Liver (tissue), 9 donors: ENCODE results near the gene GPRC5A. TPM values are rescaled to one million over a fixed set of nuclear protein-coding genes. Genes with fewer than 3 reads are reported as not detected.

Experiments used
- DNase-seq: peaks from one replicate; pipeline ENCODE4 v3.0.0-alpha.2; 2017; ENCODE audit warnings: low spot score
- H3K27ac ChIP-seq, 2 donors: one replicate each; pipeline ENCODE4 v1.7.0; 2013; ENCODE audit warnings: inconsistent platforms in 2 of 2, low read length in 2 of 2, control low read depth in 1 of 2, low read depth in 1 of 2, mild to moderate bottlenecking in 1 of 2
- H3K27me3 ChIP-seq, 4 donors: one replicate each; pipeline versions ENCODE4 v1.6.1 to v1.7.0; 2013; ENCODE audit warnings: low read length in 3 of 4, inconsistent platforms in 1 of 4, mild to moderate bottlenecking in 1 of 4, moderate library complexity in 1 of 4; ENCODE audit not compliant: control insufficient read depth in 4 of 4, insufficient read depth in 4 of 4
- H3K36me3 ChIP-seq, 4 donors: one replicate each; pipeline versions ENCODE4 v1.6.1 to v1.7.0; 2013; ENCODE audit warnings: low read length in 3 of 4, mild to moderate bottlenecking in 3 of 4, low read depth in 1 of 4, moderate library complexity in 1 of 4; ENCODE audit not compliant: control insufficient read depth in 4 of 4, insufficient read depth in 3 of 4
- H3K4me1 ChIP-seq, 4 donors: one replicate each; pipeline versions ENCODE4 v1.6.1 to v1.7.0; 2013; ENCODE audit warnings: low read length in 3 of 4, mild to moderate bottlenecking in 3 of 4, moderate library complexity in 1 of 4; ENCODE audit not compliant: control insufficient read depth in 4 of 4, insufficient read depth in 4 of 4
- H3K4me3 ChIP-seq, 3 donors: one replicate each; pipeline versions ENCODE4 v1.6.1 to v1.7.0; 2013; ENCODE audit warnings: low read length in 3 of 3, control low read depth in 1 of 3, low read depth in 1 of 3, mild to moderate bottlenecking in 1 of 3
- H3K9ac ChIP-seq, 2 donors: one replicate each; pipeline ENCODE4 v1.7.0; 2013; ENCODE audit warnings: low read length in 2 of 2, mild to moderate bottlenecking in 2 of 2, moderate library complexity in 2 of 2, control low read depth in 1 of 2, low read depth in 1 of 2
- H3K9me3 ChIP-seq, 4 donors: one replicate each; pipeline versions ENCODE4 v1.6.1 to v1.7.0; 2013; ENCODE audit warnings: low read length in 3 of 4; ENCODE audit not compliant: control insufficient read depth in 4 of 4
- EGR1 ChIP-seq, 2 donors: IDR thresholded peaks; 2 replicates each; pipeline ENCODE4 v1.6.1; 2016 to 2018; ENCODE audit warnings: antibody characterized with exemption in 2 of 2, low read depth in 2 of 2
- FOXA1 ChIP-seq: IDR thresholded peaks from 2 replicates; pipeline ENCODE4 v1.6.1; 2016; ENCODE audit warnings: antibody characterized with exemption
- FOXA2 ChIP-seq: IDR thresholded peaks from 2 replicates; pipeline ENCODE4 v1.6.1; 2016; ENCODE audit warnings: antibody characterized with exemption
- HNF4A ChIP-seq, 2 donors: conservative IDR thresholded peaks; 2 replicates each; pipeline ENCODE4 v1.6.1; 2016; ENCODE audit warnings: antibody characterized with exemption in 2 of 2, mild to moderate bottlenecking in 2 of 2
- HNF4G ChIP-seq: IDR thresholded peaks from 2 replicates; pipeline ENCODE4 v1.6.1; 2016; ENCODE audit warnings: antibody characterized with exemption
- JUND ChIP-seq, 2 donors: IDR thresholded peaks; 2 replicates each; pipeline ENCODE4 v1.6.1; 2016; ENCODE audit warnings: antibody characterized with exemption in 2 of 2
- RAD21 ChIP-seq, 2 donors: IDR thresholded peaks; 2 replicates each; pipeline ENCODE4 v1.6.1; 2016; ENCODE audit warnings: antibody characterized with exemption in 2 of 2, mild to moderate bottlenecking in 2 of 2
- RXRA ChIP-seq, 2 donors: IDR thresholded peaks; 2 replicates each; pipeline ENCODE4 v1.6.1; 2017 to 2018; ENCODE audit warnings: antibody characterized with exemption in 2 of 2, mild to moderate bottlenecking in 1 of 2
- TAF1 ChIP-seq: conservative IDR thresholded peaks from 2 replicates; pipeline ENCODE4 v1.6.1; 2016; ENCODE audit warnings: antibody characterized with exemption, mild to moderate bottlenecking
- YY1 ChIP-seq: IDR thresholded peaks from 2 replicates; pipeline ENCODE4 v1.6.1; 2016; ENCODE audit warnings: antibody characterized with exemption, mild to moderate bottlenecking
- WGBS: extraction: QIAGEN DNeasy Blood & Tissue Kit; methylation state at CpG from one replicate; pipeline ENCODE4 v1.1.7; 2013; 5-methylcytosine and 5-hydroxymethylcytosine counted together
- polyA plus RNA-seq, 2 donors: library from polyadenylated mRNA; stranded (reverse) in 1 of 2; unstranded in 1 of 2; fragments of 200-250 nt in 1 of 2; fragments of >200 nt in 1 of 2; fragmentation: Nextera tagmentation in 1 of 2; extraction: Ambion mirVana in 1 of 2; gene quantifications; one replicate each; pipeline versions ENCODE4 v1.2.1 to v1.2.3, GENCODE V29; 2013 to 2015
- total RNA-seq, 2 donors: library from RNA; depleted of rRNA; stranded (reverse); fragments of >200 nt; gene quantifications; one replicate each; pipeline ENCODE4 v1.2.3, GENCODE V29; 2014
- TF ChIP-seq, protein P1 (sequence below): IDR thresholded peaks from 2 replicates; pipeline ENCODE4 v1.6.1; 2016; ENCODE audit warnings: antibody characterized with exemption, mild to moderate bottlenecking
- TF ChIP-seq, protein P2 (sequence below): IDR thresholded peaks from 2 replicates; pipeline ENCODE4 v1.6.1; 2016; ENCODE audit warnings: antibody characterized with exemption
- TF ChIP-seq, protein P3 (sequence below): IDR thresholded peaks from 2 replicates; pipeline ENCODE4 v1.6.1; 2016; ENCODE audit warnings: antibody characterized with exemption
- TF ChIP-seq, protein P4 (sequence below): IDR thresholded peaks from 2 replicates; pipeline ENCODE4 v1.6.1; 2016; ENCODE audit warnings: antibody characterized with exemption
- TF ChIP-seq, protein P5 (sequence below): fragments of 150-350 bp; IDR thresholded peaks from 2 replicates; pipeline ENCODE4 v1.5.1; 2017; ENCODE audit warnings: improper control_type of control experiment, low read depth, low read length; ENCODE audit not compliant: missing input control
- donor health status: healthy.
- donor health status: healthy.
- donor health status: healthy.
- donor health status: healthy.
- donor health status: healthy.

GPRC5A gene
- total and polyA plus RNA-seq, 4 donors: 0.09 to 0.17 (median 0.16) TPM; not detected in 1

DNA sequence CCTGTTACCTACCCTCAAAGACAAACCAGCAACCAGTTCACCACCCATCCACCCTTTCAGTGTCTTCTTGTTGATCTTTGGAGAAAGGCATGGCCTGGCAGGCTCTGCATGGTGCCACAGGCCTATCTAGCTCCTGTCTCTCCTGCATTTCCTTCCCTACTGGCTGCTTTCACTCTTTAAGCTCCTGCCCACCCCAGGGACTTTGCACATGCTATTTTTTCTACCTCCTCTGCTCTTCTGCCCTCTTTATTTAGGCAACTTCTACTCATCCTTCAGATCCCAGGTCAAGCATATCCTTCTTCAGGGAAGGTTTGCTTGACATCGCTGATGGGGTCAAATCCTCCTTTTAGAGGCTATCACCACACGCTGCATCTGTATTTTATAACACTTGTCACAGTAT, 27.1 kb upstream of the GPRC5A start:
- Histone ChIP-seq H3K36me3 (no peaks in the 10 kb centered on the region), H3K4me1 (no peaks in the 10 kb centered on the region), H3K27me3 (no peaks in the 10 kb centered on the region), H3K27ac (no peak overlapping the region), H3K9me3 (no peaks in the 10 kb centered on the region), H3K4me3 (no peak overlapping the region), H3K9ac (no peak overlapping the region)
- no peak for DNase-seq
- WGBS: 97% methylated on average over 2 of the region's 2 CpGs
- TF ChIP-seq RXRA (IDR thresholded peaks at IDR 0.05) (no peak), EGR1 (IDR thresholded peaks at IDR 0.05; ENCODE audit: low read depth in 2 of 2) (no peak), HNF4A (conservative IDR thresholded peaks at IDR 0.05) (no peak), YY1 (no peak), RAD21 (IDR thresholded peaks at IDR 0.05) (no peak), TAF1 (no peak), FOXA1 (no peak)
- TF ChIP-seq, protein P1, sequence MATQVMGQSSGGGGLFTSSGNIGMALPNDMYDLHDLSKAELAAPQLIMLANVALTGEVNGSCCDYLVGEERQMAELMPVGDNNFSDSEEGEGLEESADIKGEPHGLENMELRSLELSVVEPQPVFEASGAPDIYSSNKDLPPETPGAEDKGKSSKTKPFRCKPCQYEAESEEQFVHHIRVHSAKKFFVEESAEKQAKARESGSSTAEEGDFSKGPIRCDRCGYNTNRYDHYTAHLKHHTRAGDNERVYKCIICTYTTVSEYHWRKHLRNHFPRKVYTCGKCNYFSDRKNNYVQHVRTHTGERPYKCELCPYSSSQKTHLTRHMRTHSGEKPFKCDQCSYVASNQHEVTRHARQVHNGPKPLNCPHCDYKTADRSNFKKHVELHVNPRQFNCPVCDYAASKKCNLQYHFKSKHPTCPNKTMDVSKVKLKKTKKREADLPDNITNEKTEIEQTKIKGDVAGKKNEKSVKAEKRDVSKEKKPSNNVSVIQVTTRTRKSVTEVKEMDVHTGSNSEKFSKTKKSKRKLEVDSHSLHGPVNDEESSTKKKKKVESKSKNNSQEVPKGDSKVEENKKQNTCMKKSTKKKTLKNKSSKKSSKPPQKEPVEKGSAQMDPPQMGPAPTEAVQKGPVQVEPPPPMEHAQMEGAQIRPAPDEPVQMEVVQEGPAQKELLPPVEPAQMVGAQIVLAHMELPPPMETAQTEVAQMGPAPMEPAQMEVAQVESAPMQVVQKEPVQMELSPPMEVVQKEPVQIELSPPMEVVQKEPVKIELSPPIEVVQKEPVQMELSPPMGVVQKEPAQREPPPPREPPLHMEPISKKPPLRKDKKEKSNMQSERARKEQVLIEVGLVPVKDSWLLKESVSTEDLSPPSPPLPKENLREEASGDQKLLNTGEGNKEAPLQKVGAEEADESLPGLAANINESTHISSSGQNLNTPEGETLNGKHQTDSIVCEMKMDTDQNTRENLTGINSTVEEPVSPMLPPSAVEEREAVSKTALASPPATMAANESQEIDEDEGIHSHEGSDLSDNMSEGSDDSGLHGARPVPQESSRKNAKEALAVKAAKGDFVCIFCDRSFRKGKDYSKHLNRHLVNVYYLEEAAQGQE: no peak
- TF ChIP-seq, protein P2, sequence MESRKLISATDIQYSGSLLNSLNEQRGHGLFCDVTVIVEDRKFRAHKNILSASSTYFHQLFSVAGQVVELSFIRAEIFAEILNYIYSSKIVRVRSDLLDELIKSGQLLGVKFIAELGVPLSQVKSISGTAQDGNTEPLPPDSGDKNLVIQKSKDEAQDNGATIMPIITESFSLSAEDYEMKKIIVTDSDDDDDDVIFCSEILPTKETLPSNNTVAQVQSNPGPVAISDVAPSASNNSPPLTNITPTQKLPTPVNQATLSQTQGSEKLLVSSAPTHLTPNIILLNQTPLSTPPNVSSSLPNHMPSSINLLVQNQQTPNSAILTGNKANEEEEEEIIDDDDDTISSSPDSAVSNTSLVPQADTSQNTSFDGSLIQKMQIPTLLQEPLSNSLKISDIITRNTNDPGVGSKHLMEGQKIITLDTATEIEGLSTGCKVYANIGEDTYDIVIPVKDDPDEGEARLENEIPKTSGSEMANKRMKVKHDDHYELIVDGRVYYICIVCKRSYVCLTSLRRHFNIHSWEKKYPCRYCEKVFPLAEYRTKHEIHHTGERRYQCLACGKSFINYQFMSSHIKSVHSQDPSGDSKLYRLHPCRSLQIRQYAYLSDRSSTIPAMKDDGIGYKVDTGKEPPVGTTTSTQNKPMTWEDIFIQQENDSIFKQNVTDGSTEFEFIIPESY: no peak
- TF ChIP-seq, protein P3, sequence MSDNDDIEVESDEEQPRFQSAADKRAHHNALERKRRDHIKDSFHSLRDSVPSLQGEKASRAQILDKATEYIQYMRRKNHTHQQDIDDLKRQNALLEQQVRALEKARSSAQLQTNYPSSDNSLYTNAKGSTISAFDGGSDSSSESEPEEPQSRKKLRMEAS: no peak
- TF ChIP-seq, protein P4, sequence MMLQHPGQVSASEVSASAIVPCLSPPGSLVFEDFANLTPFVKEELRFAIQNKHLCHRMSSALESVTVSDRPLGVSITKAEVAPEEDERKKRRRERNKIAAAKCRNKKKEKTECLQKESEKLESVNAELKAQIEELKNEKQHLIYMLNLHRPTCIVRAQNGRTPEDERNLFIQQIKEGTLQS: no peak

DNA sequence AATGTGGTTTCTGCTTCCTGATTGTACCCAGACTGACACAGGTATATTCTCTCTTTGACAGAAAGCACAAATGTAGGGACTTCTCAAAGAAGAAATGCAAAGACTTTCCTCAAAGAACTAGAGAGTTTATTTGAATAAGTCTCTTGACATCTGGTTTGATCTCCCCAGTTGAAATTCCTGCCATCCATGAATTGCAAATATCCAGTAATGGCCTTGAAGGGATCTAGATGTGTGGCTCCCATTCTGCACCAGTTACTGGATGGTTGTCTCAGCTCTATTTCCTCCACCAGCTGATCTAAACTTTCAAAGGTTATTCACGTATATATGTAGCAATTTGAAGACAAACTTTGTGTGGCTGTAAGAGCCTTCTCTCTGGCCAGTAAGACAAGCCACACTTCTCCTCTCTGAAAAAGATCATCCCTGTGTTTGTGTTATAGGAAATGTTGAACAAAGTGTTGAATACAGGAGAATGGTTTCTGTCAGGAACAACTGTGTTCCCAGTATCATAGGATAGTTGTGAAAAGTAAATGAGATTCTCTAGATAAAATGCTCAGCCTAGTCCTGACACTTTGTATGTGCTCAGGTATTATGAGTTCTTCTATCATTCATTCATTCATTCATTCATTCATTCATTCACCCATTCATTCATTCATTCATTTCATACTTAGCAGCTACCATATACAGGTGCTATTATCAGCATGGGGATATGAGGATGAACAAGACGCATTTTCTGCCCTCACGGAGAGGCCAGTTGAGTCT, 22.7 kb upstream of the GPRC5A start:
- WGBS: 94% methylated on average over 3 of the region's 3 CpGs
- no peaks in the 10 kb centered on the region for H3K27me3 ChIP-seq
- H3K36me3 ChIP-seq: no peaks in the 10 kb centered on the region
- H3K9me3 ChIP-seq: no peaks in the 10 kb centered on the region
- H3K9ac ChIP-seq: no peak overlapping the region
- H3K4me1 ChIP-seq: peaks cover 0 to 2% (median 0%) of the 10 kb centered on the region in 4 donors
- no peak overlapping the region for H3K27ac ChIP-seq
- DNase-seq: no peak
- H3K4me3 ChIP-seq: no peak overlapping the region
- TF ChIP-seq, protein P5, sequence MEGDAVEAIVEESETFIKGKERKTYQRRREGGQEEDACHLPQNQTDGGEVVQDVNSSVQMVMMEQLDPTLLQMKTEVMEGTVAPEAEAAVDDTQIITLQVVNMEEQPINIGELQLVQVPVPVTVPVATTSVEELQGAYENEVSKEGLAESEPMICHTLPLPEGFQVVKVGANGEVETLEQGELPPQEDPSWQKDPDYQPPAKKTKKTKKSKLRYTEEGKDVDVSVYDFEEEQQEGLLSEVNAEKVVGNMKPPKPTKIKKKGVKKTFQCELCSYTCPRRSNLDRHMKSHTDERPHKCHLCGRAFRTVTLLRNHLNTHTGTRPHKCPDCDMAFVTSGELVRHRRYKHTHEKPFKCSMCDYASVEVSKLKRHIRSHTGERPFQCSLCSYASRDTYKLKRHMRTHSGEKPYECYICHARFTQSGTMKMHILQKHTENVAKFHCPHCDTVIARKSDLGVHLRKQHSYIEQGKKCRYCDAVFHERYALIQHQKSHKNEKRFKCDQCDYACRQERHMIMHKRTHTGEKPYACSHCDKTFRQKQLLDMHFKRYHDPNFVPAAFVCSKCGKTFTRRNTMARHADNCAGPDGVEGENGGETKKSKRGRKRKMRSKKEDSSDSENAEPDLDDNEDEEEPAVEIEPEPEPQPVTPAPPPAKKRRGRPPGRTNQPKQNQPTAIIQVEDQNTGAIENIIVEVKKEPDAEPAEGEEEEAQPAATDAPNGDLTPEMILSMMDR: no peak
- no peak for TF ChIP-seq RXRA (IDR thresholded peaks at IDR 0.05)
- no peak for TF ChIP-seq RAD21 (IDR thresholded peaks at IDR 0.05)
- TF ChIP-seq FOXA2: no peak
- no peak for TF ChIP-seq EGR1 (IDR thresholded peaks at IDR 0.05; ENCODE audit: low read depth in 2 of 2)
- TF ChIP-seq HNF4G: no peak
- no peak for TF ChIP-seq FOXA1
- TF ChIP-seq, protein P3: no peak
- TF ChIP-seq, protein P4: no peak
- TF ChIP-seq, protein P1: no peak
- TF ChIP-seq, protein P2: no peak
- TF ChIP-seq JUND (IDR thresholded peaks at IDR 0.05): no peak
